CD4-positive, alpha-beta T cell treated with Interleukin-6 for 4 hours (primary cell): Measurements from ENCODE around the gene RTP5.
"Not testable (repeated sequence)": the region's sequence is repeated elsewhere in the genome, so short reads cannot be mapped to it uniquely, and the experiment has no call there.

Experiments
- DNase-seq: peaks from one replicate; pipeline ENCODE4 v3.0.0-alpha.2; 2020; ENCODE audit warnings: mixed read lengths

The RTP5 gene

GRCh38 chr2:241871538-241872312 is 2.2 kb downstream of the RTP5 start:
- no peak for DNase-seq

- DNase-seq, result no peak
Measured at GRCh38 chr2:241872313-241872642, 2.7 kb downstream of the RTP5 start.

- no peak for DNase-seq
Measured at GRCh38 chr2:241873081-241873802, 3.7 kb downstream of the RTP5 start.

- DNase-seq, result no peak
Measured at GRCh38 chr2:241873803-241874110, 4.2 kb downstream of the RTP5 start.

- no peak for DNase-seq
Measured at GRCh38 chr2:241874277-241874925, 4.9 kb downstream of the RTP5 start.

- not testable (repeated sequence) for DNase-seq
Measured at GRCh38 chr2:241875754-241876527, 6.4 kb downstream of the RTP5 start.

GRCh38 chr2:241876528-241877196 is 7.1 kb downstream of the RTP5 start:
- DNase-seq, result no peak

GRCh38 chr2:241877197-241877685 is 7.7 kb downstream of the RTP5 start:
- no peak for DNase-seq

GRCh38 chr2:241877989-241878970 is 8.8 kb downstream of the RTP5 start:
- DNase-seq, result peak; percentile 83

GRCh38 chr2:241879326-241879725 is 9.8 kb downstream of the RTP5 start:
- DNase-seq, result no peak

GRCh38 chr2:241880311-241881073 is 11.0 kb downstream of the RTP5 start:
- no peak for DNase-seq

- DNase-seq, result peak; percentile 38
Measured at GRCh38 chr2:241882091-241882625, 12.6 kb downstream of the RTP5 start.

GRCh38 chr2:241884951-241885290 is 15.4 kb downstream of the RTP5 start:
- DNase-seq, result no peak

GRCh38 chr2:241885291-241885945 is 15.9 kb downstream of the RTP5 start:
- DNase-seq, result no peak

- no peak for DNase-seq
Measured at GRCh38 chr2:241885946-241886643, 16.6 kb downstream of the RTP5 start.

GRCh38 chr2:241886840-241887447 is 17.4 kb downstream of the RTP5 start:
- no peak for DNase-seq

GRCh38 chr2:241887806-241888522 is 18.4 kb downstream of the RTP5 start:
- DNase-seq, result no peak

- DNase-seq, result no peak
Measured at GRCh38 chr2:241888641-241889040, 19.1 kb downstream of the RTP5 start.
